Measurements from ENCODE around the gene SCAMP2.

DNA sequence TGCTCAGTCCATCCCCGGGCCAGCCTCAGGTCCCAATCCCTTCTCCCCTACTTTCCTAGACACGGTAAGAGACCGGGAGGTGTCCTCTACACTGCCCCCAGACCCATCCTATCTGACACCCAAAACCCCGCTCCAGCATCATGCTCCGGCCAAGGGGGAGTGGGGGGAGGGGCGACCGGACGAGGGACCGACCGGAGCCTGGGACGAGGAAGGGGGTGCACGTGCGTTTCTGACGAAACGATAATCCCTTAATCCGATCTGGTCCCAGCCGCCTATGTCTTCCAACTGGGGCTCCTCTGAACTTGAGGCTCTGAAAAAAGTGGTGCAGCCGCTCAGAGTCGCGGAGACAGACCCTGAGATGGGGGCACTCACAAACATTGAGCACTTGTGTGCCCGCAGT, 46.2 kb downstream of the SCAMP2 start:
- TF ChIP-seq FOXP2 (optimal IDR thresholded peaks at IDR 0.05; ENCODE audit: control extremely low read depth, extremely low read length, insufficient read depth) (no peak), EZH2 (IDR thresholded peaks at IDR 0.05) (no peak)

Data from SK-N-MC (cell line).